PC-3 (cell line): ENCODE results near the gene PHTF2.

Experiments
- CTCF ChIP-seq: fragments of 300-600 bp; sonication (generic); conservative IDR thresholded peaks from 2 replicates; pipeline ENCODE4 v1.5.1; 2017; ENCODE audit warnings: antibody characterized with exemption, low read depth, mild to moderate bottlenecking, low read length
- EZH2 ChIP-seq: fragments of 300-600 bp; sonication (generic); IDR thresholded peaks from one replicate; pipeline ENCODE4 v1.6.1; 2017; ENCODE audit warnings: antibody characterized with exemption, mild to moderate bottlenecking, low read length; ENCODE audit not compliant: unreplicated experiment

GRCh38 chr7:77843194-77843593 lies 44.6 kb downstream of the PHTF2 start:
- TF ChIP-seq CTCF (no peak), EZH2 (no peak)
